Trophoblast cell (in vitro differentiated cells and primary cell): Measurements from ENCODE around the gene HS6ST1.

Experiments used
- DNase-seq, 2 donors: peaks; one replicate each; pipeline ENCODE4 v3.0.0-alpha.2; 2016
- H2AFZ ChIP-seq: 2 replicates; pipeline ENCODE4 v1.6.1; 2013; ENCODE audit warnings: low read length, moderate library complexity, mild to moderate bottlenecking; ENCODE audit not compliant: insufficient read depth, poor library complexity
- H2AK5ac ChIP-seq: 2 replicates; pipeline ENCODE4 v1.6.1; 2013; ENCODE audit warnings: mild to moderate bottlenecking, low read length
- H2BK120ac ChIP-seq: 2 replicates; pipeline ENCODE4 v1.6.1; 2013; ENCODE audit warnings: low read length, mild to moderate bottlenecking, moderate library complexity; ENCODE audit not compliant: insufficient read depth, poor library complexity
- H2BK12ac ChIP-seq: 2 replicates; pipeline ENCODE4 v1.6.1; 2013; ENCODE audit warnings: mild to moderate bottlenecking, low read length, moderate library complexity
- H2BK5ac ChIP-seq: 2 replicates; pipeline ENCODE4 v1.6.1; 2013; ENCODE audit warnings: low read length, low read depth, moderate library complexity, mild to moderate bottlenecking; ENCODE audit not compliant: poor library complexity
- H3K14ac ChIP-seq: 2 replicates; pipeline ENCODE4 v1.6.1; 2013; ENCODE audit warnings: mild to moderate bottlenecking, low read length
- H3K18ac ChIP-seq: 2 replicates; pipeline ENCODE4 v1.6.1; 2013; ENCODE audit warnings: mild to moderate bottlenecking, low read length
- H3K23ac ChIP-seq: 2 replicates; pipeline ENCODE4 v1.6.1; 2013; ENCODE audit warnings: low read length
- H3K27ac ChIP-seq: 2 replicates; pipeline ENCODE4 v1.5.1; 2013; ENCODE audit warnings: low read depth, mild to moderate bottlenecking, inconsistent platforms, low read length, moderate library complexity
- H3K27me3 ChIP-seq: 2 replicates; pipeline ENCODE4 v1.6.1; 2013; ENCODE audit warnings: inconsistent platforms, mild to moderate bottlenecking, low read length, moderate library complexity; ENCODE audit not compliant: insufficient read depth
- H3K36me3 ChIP-seq, 2 experiments: 1 replicate in 1 of 2; 2 replicates in 1 of 2; pipeline ENCODE4 v1.6.1; 2013; ENCODE audit warnings: low read length in 2 of 2, mild to moderate bottlenecking in 2 of 2, moderate library complexity in 1 of 2; ENCODE audit not compliant: insufficient read depth in 2 of 2, control insufficient read depth in 1 of 2
- H3K4ac ChIP-seq: 2 replicates; pipeline ENCODE4 v1.6.1; 2013; ENCODE audit warnings: low read depth, mild to moderate bottlenecking, low read length, moderate library complexity
- H3K4me1 ChIP-seq, 2 experiments: 1 replicate in 1 of 2; 2 replicates in 1 of 2; pipeline ENCODE4 v1.6.1; 2013; ENCODE audit warnings: low read length in 2 of 2, mild to moderate bottlenecking in 2 of 2, moderate library complexity in 1 of 2; ENCODE audit not compliant: insufficient read depth in 2 of 2, control insufficient read depth in 1 of 2
- H3K4me2 ChIP-seq: 2 replicates; pipeline ENCODE4 v1.6.1; 2013; ENCODE audit warnings: inconsistent platforms, mild to moderate bottlenecking, low read length, moderate library complexity
- H3K4me3 ChIP-seq: 2 replicates; pipeline ENCODE4 v1.5.1; 2013; ENCODE audit warnings: mild to moderate bottlenecking, low read depth, low read length, inconsistent platforms
- H3K79me1 ChIP-seq: one replicate; pipeline ENCODE4 v1.6.1; 2013; ENCODE audit warnings: low read length
- H3K79me2 ChIP-seq: 2 replicates; pipeline ENCODE4 v1.6.1; 2013; ENCODE audit warnings: low read length, mild to moderate bottlenecking; ENCODE audit not compliant: control insufficient read depth, insufficient read depth, poor library complexity
- H3K9ac ChIP-seq: 2 replicates; pipeline ENCODE4 v1.6.1; 2013; ENCODE audit warnings: mild to moderate bottlenecking, low read length
- H3K9me3 ChIP-seq: 2 replicates; pipeline ENCODE4 v1.6.1; 2013; ENCODE audit warnings: low read depth, mild to moderate bottlenecking, control low read depth, inconsistent platforms, low read length; ENCODE audit not compliant: insufficient read depth
- H4K12ac ChIP-seq: 2 replicates; pipeline ENCODE4 v1.6.1; 2013; ENCODE audit warnings: low read depth, mild to moderate bottlenecking, low read length, moderate library complexity
- H4K8ac ChIP-seq: 2 replicates; pipeline ENCODE4 v1.6.1; 2013; ENCODE audit warnings: low read depth, mild to moderate bottlenecking, low read length, moderate library complexity
- H4K91ac ChIP-seq: one replicate; pipeline ENCODE4 v1.6.1; 2013; ENCODE audit warnings: low read depth, mild to moderate bottlenecking, low read length, moderate library complexity
- WGBS: extraction: QIAGEN DNeasy Blood & Tissue Kit; methylation state at CpG from one replicate; pipeline ENCODE4 v1.1.7; 2013; ENCODE audit warnings: missing lambda C conversion rate; ENCODE audit not compliant: insufficient read length, insufficient coverage; ENCODE audit errors: extremely low coverage; 5-methylcytosine and 5-hydroxymethylcytosine counted together

Gene HS6ST1

GRCh38 chr2:128347171-128347558 lies 28.5 kb upstream of the HS6ST1 start:
- no peaks in the 10 kb centered on the region for H3K27me3 ChIP-seq
- no peak overlapping the region for H3K18ac ChIP-seq
- H3K4me1 ChIP-seq, result no peaks in the 10 kb centered on the region
- H3K27ac ChIP-seq, result no peak overlapping the region
- H4K12ac ChIP-seq, result no peak overlapping the region
- H2BK5ac ChIP-seq, result no peak overlapping the region
- H4K91ac ChIP-seq, result no peak overlapping the region
- H3K4me3 ChIP-seq, result no peak overlapping the region
- no peak overlapping the region for H3K4me2 ChIP-seq
- no peak overlapping the region for H3K14ac ChIP-seq
- H3K23ac ChIP-seq, result no peak overlapping the region
- no peak overlapping the region for H2BK12ac ChIP-seq
- no peak overlapping the region for H4K8ac ChIP-seq
- DNase-seq, result no peak
- peak overlapping the region; percentile 64 for H2AK5ac ChIP-seq
- no peak overlapping the region for H3K9ac ChIP-seq
- no peak overlapping the region for H3K4ac ChIP-seq
- H3K9me3 ChIP-seq, result peaks cover 2% of the 10 kb centered on the region
- no peaks in the 10 kb centered on the region for H3K79me2 ChIP-seq
- WGBS, result no CpG with 5 or more reads among the region's 14 CpGs
- H3K36me3 ChIP-seq, result no peaks in the 10 kb centered on the region
- no peak overlapping the region for H2AFZ ChIP-seq
- no peak overlapping the region for H2BK120ac ChIP-seq
- no peaks in the 10 kb centered on the region for H3K79me1 ChIP-seq

GRCh38 chr2:128346291-128347170 lies 27.9 kb upstream of the HS6ST1 start:
- H3K18ac ChIP-seq, result no peak overlapping the region
- peaks cover 2% of the 10 kb centered on the region for H3K9me3 ChIP-seq
- H3K9ac ChIP-seq, result no peak overlapping the region
- no peak overlapping the region for H4K12ac ChIP-seq
- H3K23ac ChIP-seq, result no peak overlapping the region
- H3K14ac ChIP-seq, result no peak overlapping the region
- peak overlapping the region; percentile 64 for H2AK5ac ChIP-seq
- no peaks in the 10 kb centered on the region for H3K79me1 ChIP-seq
- H4K8ac ChIP-seq, result no peak overlapping the region
- no peak overlapping the region for H2BK12ac ChIP-seq
- no peak overlapping the region for H4K91ac ChIP-seq
- no peaks in the 10 kb centered on the region for H3K79me2 ChIP-seq
- DNase-seq, result no peak
- H2BK5ac ChIP-seq, result no peak overlapping the region
- no peaks in the 10 kb centered on the region for H3K27me3 ChIP-seq
- H3K36me3 ChIP-seq, result no peaks in the 10 kb centered on the region
- H3K4me2 ChIP-seq, result no peak overlapping the region
- no peak overlapping the region for H2BK120ac ChIP-seq
- no peak overlapping the region for H2AFZ ChIP-seq
- no peaks in the 10 kb centered on the region for H3K4me1 ChIP-seq
- H3K27ac ChIP-seq, result no peak overlapping the region
- no peak overlapping the region for H3K4ac ChIP-seq
- WGBS, result no CpG with 5 or more reads among the region's 53 CpGs
- no peak overlapping the region for H3K4me3 ChIP-seq

- no peaks in the 10 kb centered on the region for H3K36me3 ChIP-seq
- no peak overlapping the region for H3K4me3 ChIP-seq
- no peak overlapping the region for H4K91ac ChIP-seq
- no peaks in the 10 kb centered on the region for H3K27me3 ChIP-seq
- H3K9me3 ChIP-seq, result peaks cover 3% of the 10 kb centered on the region
- H3K79me1 ChIP-seq, result no peaks in the 10 kb centered on the region
- no peak overlapping the region for H3K23ac ChIP-seq
- no peak overlapping the region for H3K4me2 ChIP-seq
- H2BK12ac ChIP-seq, result no peak overlapping the region
- H3K4ac ChIP-seq, result no peak overlapping the region
- H2AFZ ChIP-seq, result no peak overlapping the region
- H2BK5ac ChIP-seq, result no peak overlapping the region
- H3K79me2 ChIP-seq, result no peaks in the 10 kb centered on the region
- H3K14ac ChIP-seq, result no peak overlapping the region
- H4K8ac ChIP-seq, result no peak overlapping the region
- H3K18ac ChIP-seq, result no peak overlapping the region
- H2AK5ac ChIP-seq, result no peak overlapping the region
- no CpG with 5 or more reads among the region's 43 CpGs for WGBS
- DNase-seq, result no peak
- no peak overlapping the region for H3K9ac ChIP-seq
- no peaks in the 10 kb centered on the region for H3K4me1 ChIP-seq
- no peak overlapping the region for H2BK120ac ChIP-seq
- no peak overlapping the region for H3K27ac ChIP-seq
- no peak overlapping the region for H4K12ac ChIP-seq
Observed at GRCh38 chr2:128345436-128346165, 26.9 kb upstream of the HS6ST1 start.

- H2BK120ac ChIP-seq, result no peak overlapping the region
- H3K36me3 ChIP-seq, result no peaks in the 10 kb centered on the region
- H3K9ac ChIP-seq, result no peak overlapping the region
- H2AFZ ChIP-seq, result no peak overlapping the region
- no peaks in the 10 kb centered on the region for H3K27me3 ChIP-seq
- H2BK5ac ChIP-seq, result no peak overlapping the region
- H3K4me3 ChIP-seq, result no peak overlapping the region
- H4K8ac ChIP-seq, result no peak overlapping the region
- no peak overlapping the region for H3K27ac ChIP-seq
- H3K79me2 ChIP-seq, result no peaks in the 10 kb centered on the region
- no peak overlapping the region for H2AK5ac ChIP-seq
- H3K18ac ChIP-seq, result no peak overlapping the region
- H2BK12ac ChIP-seq, result no peak overlapping the region
- no peaks in the 10 kb centered on the region for H3K4me1 ChIP-seq
- no peak for DNase-seq
- peaks cover 5% of the 10 kb centered on the region for H3K9me3 ChIP-seq
- no peak overlapping the region for H3K4me2 ChIP-seq
- no peak overlapping the region for H3K4ac ChIP-seq
- no peak overlapping the region for H4K12ac ChIP-seq
- WGBS, result no CpG with 5 or more reads among the region's 3 CpGs
- H3K79me1 ChIP-seq, result no peaks in the 10 kb centered on the region
- no peak overlapping the region for H3K23ac ChIP-seq
- no peak overlapping the region for H3K14ac ChIP-seq
- no peak overlapping the region for H4K91ac ChIP-seq
Observed at GRCh38 chr2:128344101-128344500, 25.4 kb upstream of the HS6ST1 start.
